NCI-H2081 treated with DMSO at 0.1 percent for 48 hours (cell line): ENCODE measurements around the gene SLC9C2.

Experiments
- DNase-seq: peaks from one replicate; lab custom pipeline; 2025; lab: John Stamatoyannopoulos, UW

Gene SLC9C2

GRCh38 chr1:173451981-173452380 lies 150.9 kb downstream of the SLC9C2 start:
- DNase-seq: no peak
